ENCODE results near the gene AHNAK2.
A peak's percentile ranks its signal among the peaks of the same experiment; 100 is the strongest.
"Not testable (repeated sequence)": the region's sequence is repeated elsewhere in the genome, so short reads cannot be mapped to it uniquely, and the experiment has no call there.

The AHNAK2 gene

GRCh38 chr14:104924421-104925213, 53.6 kb downstream of the AHNAK2 start, which contains the start of gene PLD4:
TSS of gene PLD4 (plus strand) at chr14:104924879. CDS start at chr14:104927141, 2,262 bp downstream.
- no peak for DNase-seq

GRCh38 chr14:104923640-104924420, 54.3 kb downstream of the AHNAK2 start:
- no peak for DNase-seq

GRCh38 chr14:104919993-104920315, 58.2 kb downstream of the AHNAK2 start:
- no peak for DNase-seq

- not testable (repeated sequence) for DNase-seq
Measured at GRCh38 chr14:104919152-104919992, 58.8 kb downstream of the AHNAK2 start.

- DNase-seq, result no peak
Measured at GRCh38 chr14:104917993-104918392, 60.2 kb downstream of the AHNAK2 start.

GRCh38 chr14:104917116-104917515, 61.1 kb downstream of the AHNAK2 start:
- no peak for DNase-seq

GRCh38 chr14:104913435-104913834, 64.7 kb downstream of the AHNAK2 start:
- no peak for DNase-seq

- no peak for DNase-seq
Measured at GRCh38 chr14:104912053-104912452, 66.1 kb downstream of the AHNAK2 start.

- no peak for DNase-seq
Measured at GRCh38 chr14:104908303-104908702, 69.9 kb downstream of the AHNAK2 start.

- not testable (repeated sequence) for DNase-seq
Measured at GRCh38 chr14:104905579-104905933, 72.6 kb downstream of the AHNAK2 start.

- not testable (repeated sequence) for DNase-seq
Measured at GRCh38 chr14:104904650-104905578, 73.3 kb downstream of the AHNAK2 start.

GRCh38 chr14:104903990-104904389, 74.2 kb downstream of the AHNAK2 start:
- DNase-seq, result no peak

GRCh38 chr14:104900639-104901512, 77.3 kb downstream of the AHNAK2 start:
- no peak for DNase-seq

- no peak for DNase-seq
Measured at GRCh38 chr14:104899781-104900180, 78.4 kb downstream of the AHNAK2 start.

- no peak for DNase-seq
Measured at GRCh38 chr14:104898870-104899510, 79.2 kb downstream of the AHNAK2 start.

GRCh38 chr14:104898195-104898558, 80.0 kb downstream of the AHNAK2 start:
- no peak for DNase-seq

GRCh38 chr14:104897330-104898194, 80.6 kb downstream of the AHNAK2 start:
- peak; percentile 14 for DNase-seq

GRCh38 chr14:104895786-104896661, 82.2 kb downstream of the AHNAK2 start:
- DNase-seq, result no peak
